DND-41 (cell line): ENCODE measurements around the gene SYTL4.

Experiments
- CTCF ChIP-seq: IDR thresholded peaks from 2 replicates; pipeline ENCODE4 v1.5.1; 2012; ENCODE audit warnings: borderline replicate concordance, low read length, moderate library complexity, mild to moderate bottlenecking; ENCODE audit not compliant: poor library complexity, severe bottlenecking; ENCODE audit errors: extremely low read depth
- EZH2 ChIP-seq: IDR thresholded peaks from 3 replicates; pipeline ENCODE4 v1.6.1; 2012; ENCODE audit warnings: borderline replicate concordance, low read depth, mild to moderate bottlenecking, moderate library complexity, low read length, inconsistent platforms; ENCODE audit not compliant: severe bottlenecking

DNA sequence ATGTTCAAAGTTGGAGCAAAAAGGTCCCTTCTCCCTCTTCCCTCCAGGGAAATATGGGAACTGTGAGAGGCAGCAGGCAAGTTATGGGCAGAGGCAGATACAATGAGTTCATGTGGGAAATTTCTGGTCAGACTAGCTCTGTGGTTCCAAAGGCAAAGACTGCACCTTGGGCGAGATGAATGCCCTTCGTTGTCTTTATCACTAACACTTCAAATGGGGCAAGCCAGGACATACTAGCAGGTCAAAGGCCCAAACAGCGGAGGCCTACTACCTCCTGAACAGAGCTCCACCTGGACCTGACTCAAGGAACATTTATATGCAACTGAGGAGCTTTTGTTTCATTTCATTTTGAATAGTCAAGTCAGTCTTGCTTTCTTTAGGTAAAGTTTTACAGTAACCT lies 59.0 kb downstream of the SYTL4 start:
- no peak for TF ChIP-seq CTCF
- TF ChIP-seq EZH2 = no peak
